MM.1S (cell line): ENCODE results near the gene DARS1.
"Not testable (repeated sequence)": the region's sequence is repeated elsewhere in the genome, so short reads cannot be mapped to it uniquely, and the experiment has no call there.

Experiments used
- DNase-seq: peaks from one replicate; pipeline ENCODE4 v3.0.0-alpha.2; 2015
- H2AFZ ChIP-seq: fragments of 300-600 bp; sonication (generic); 2 replicates; pipeline ENCODE4 v1.6.0; 2016; ENCODE audit warnings: antibody characterized with exemption, low read length
- H3F3A ChIP-seq: fragments of 300-600 bp; sonication (generic); 2 replicates; pipeline ENCODE4 v1.6.1; 2016; ENCODE audit warnings: mild to moderate bottlenecking, antibody characterized with exemption, low read length, moderate library complexity, mixed read lengths; ENCODE audit not compliant: insufficient read depth
- H3K27ac ChIP-seq: fragments of 300-600 bp; sonication (generic); 2 replicates; pipeline ENCODE4 v1.5.1; 2016; ENCODE audit warnings: mild to moderate bottlenecking, low read length
- H3K27me3 ChIP-seq: fragments of 300-600 bp; sonication (generic); replicated peaks from 2 replicates; pipeline ENCODE4 v1.6.0; 2016; ENCODE audit warnings: low read length; ENCODE audit not compliant: insufficient read depth
- H3K36me3 ChIP-seq: fragments of 300-600 bp; sonication (generic); replicated peaks from 2 replicates; pipeline ENCODE4 v1.6.1; 2016; ENCODE audit warnings: mild to moderate bottlenecking, low read length, mixed read lengths; ENCODE audit not compliant: insufficient read depth
- H3K4me1 ChIP-seq: fragments of 300-600 bp; sonication (generic); 2 replicates; pipeline ENCODE4 v1.6.1; 2016; ENCODE audit warnings: low read length, mixed read lengths
- H3K4me2 ChIP-seq: fragments of 300-600 bp; sonication (generic); 2 replicates; pipeline ENCODE4 v1.6.0; 2016; ENCODE audit warnings: low read depth, low read length
- H3K4me3 ChIP-seq: fragments of 300-600 bp; sonication (generic); 2 replicates; pipeline ENCODE4 v1.5.1; 2016; ENCODE audit warnings: low read length, mixed read lengths
- H3K79me2 ChIP-seq: fragments of 300-600 bp; sonication (generic); 2 replicates; pipeline ENCODE4 v1.6.1; 2016; ENCODE audit warnings: mixed run types, low read length, mixed read lengths
- H3K9ac ChIP-seq: fragments of 300-600 bp; sonication (generic); 2 replicates; pipeline ENCODE4 v1.6.1; 2016; ENCODE audit warnings: low read length, mixed read lengths
- H3K9me2 ChIP-seq: fragments of 300-600 bp; sonication (generic); replicated peaks from 2 replicates; pipeline ENCODE4 v1.6.1; 2016; ENCODE audit warnings: mild to moderate bottlenecking, low read length, mixed read lengths; ENCODE audit not compliant: insufficient read depth
- H3K9me3 ChIP-seq: fragments of 300-600 bp; sonication (generic); replicated peaks from 2 replicates; pipeline ENCODE4 v1.6.1; 2016; ENCODE audit warnings: mild to moderate bottlenecking, low read length, mixed read lengths; ENCODE audit not compliant: insufficient read depth
- H4K20me1 ChIP-seq: fragments of 300-600 bp; sonication (generic); 2 replicates; pipeline ENCODE4 v1.6.1; 2016; ENCODE audit warnings: mild to moderate bottlenecking, low read length, moderate library complexity, mixed read lengths; ENCODE audit not compliant: insufficient read depth
- CTCF ChIP-seq: fragments of 300-600 bp; sonication (generic); IDR thresholded peaks from 2 replicates; pipeline ENCODE4 v1.5.1; 2016; ENCODE audit warnings: antibody characterized with exemption, low read length, mixed read lengths
- EZH2 ChIP-seq: fragments of 300-600 bp; sonication (generic); optimal IDR thresholded peaks from 2 replicates; pipeline ENCODE3; 2017; ENCODE audit warnings: low read depth, mild to moderate bottlenecking, antibody characterized with exemption, low read length, mixed read lengths
- EZH2phosphoT487 ChIP-seq: fragments of 300-600 bp; sonication (generic); IDR thresholded peaks from 2 replicates; pipeline ENCODE4 v1.6.1; 2018; ENCODE audit warnings: antibody characterized with exemption, low read length

The DARS1 gene

GRCh38 chr2:135890835-135891234 is 94.6 kb downstream of the DARS1 start:
- Histone ChIP-seq H3K4me3 (no peak overlapping the region), H3K4me1 (peaks cover 12% of the 10 kb centered on the region), H3K27me3 (no peaks in the 10 kb centered on the region), H3F3A (no peaks in the 10 kb centered on the region), H2AFZ (no peak overlapping the region), H3K79me2 (no peaks in the 10 kb centered on the region), H3K9me2 (no peaks in the 10 kb centered on the region), H3K9ac (no peak overlapping the region), H3K27ac (no peak overlapping the region), H4K20me1 (no peaks in the 10 kb centered on the region), H3K9me3 (no peaks in the 10 kb centered on the region), H3K36me3 (no peaks in the 10 kb centered on the region), H3K4me2 (no peak overlapping the region)
- no peak for DNase-seq
- TF ChIP-seq EZH2phosphoT487 (no peak), EZH2 (no peak), CTCF (no peak)

- Histone ChIP-seq H3K9me2 (no peaks in the 10 kb centered on the region), H4K20me1 (no peaks in the 10 kb centered on the region)
- no peak for TF ChIP-seq CTCF
- TF ChIP-seq EZH2phosphoT487: no peak
- TF ChIP-seq EZH2: no peak
Measured at GRCh38 chr2:135890149-135890548, 95.3 kb downstream of the DARS1 start.

DNA sequence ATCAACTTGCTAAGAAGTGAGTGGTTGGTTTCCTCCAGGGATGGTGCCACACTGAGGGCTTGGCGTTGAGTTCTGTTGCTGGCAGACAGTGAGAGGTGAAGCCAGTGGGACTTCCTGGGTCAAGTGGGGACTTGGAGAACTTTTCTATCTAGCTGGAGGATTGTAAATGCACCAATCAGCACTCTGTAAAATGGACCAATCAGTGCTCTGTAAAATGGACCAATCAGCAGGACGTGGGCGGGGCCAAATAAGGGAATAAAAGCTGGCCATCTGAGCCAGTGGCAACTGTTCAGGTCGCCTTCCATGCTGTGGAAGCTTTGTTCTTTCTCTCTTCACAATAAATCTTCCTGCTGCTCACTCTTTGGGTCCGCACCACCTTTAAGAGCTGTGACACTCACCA is 96.8 kb downstream of the DARS1 start:
- not testable (repeated sequence) for H3K27me3 ChIP-seq, H3K4me1 ChIP-seq, H3F3A ChIP-seq, H3K4me2 ChIP-seq, H3K79me2 ChIP-seq, H3K9me3 ChIP-seq, H3K4me3 ChIP-seq, DNase-seq, H3K9ac ChIP-seq, H3K9me2 ChIP-seq, H2AFZ ChIP-seq, H3K36me3 ChIP-seq, H4K20me1 ChIP-seq, H3K27ac ChIP-seq

More at GRCh38 chr2:135890149-135890548, 95.3 kb downstream of the DARS1 start:
- Histone ChIP-seq H3K9ac (no peak overlapping the region), H3F3A (no peaks in the 10 kb centered on the region), H3K4me3 (no peak overlapping the region), H3K4me1 (peaks cover 12% of the 10 kb centered on the region), H2AFZ (no peak overlapping the region), H3K27ac (no peak overlapping the region), H3K4me2 (no peak overlapping the region), H3K27me3 (no peaks in the 10 kb centered on the region), H3K79me2 (no peaks in the 10 kb centered on the region), H3K36me3 (no peaks in the 10 kb centered on the region), H3K9me3 (no peaks in the 10 kb centered on the region)
- no peak for DNase-seq

DNA sequence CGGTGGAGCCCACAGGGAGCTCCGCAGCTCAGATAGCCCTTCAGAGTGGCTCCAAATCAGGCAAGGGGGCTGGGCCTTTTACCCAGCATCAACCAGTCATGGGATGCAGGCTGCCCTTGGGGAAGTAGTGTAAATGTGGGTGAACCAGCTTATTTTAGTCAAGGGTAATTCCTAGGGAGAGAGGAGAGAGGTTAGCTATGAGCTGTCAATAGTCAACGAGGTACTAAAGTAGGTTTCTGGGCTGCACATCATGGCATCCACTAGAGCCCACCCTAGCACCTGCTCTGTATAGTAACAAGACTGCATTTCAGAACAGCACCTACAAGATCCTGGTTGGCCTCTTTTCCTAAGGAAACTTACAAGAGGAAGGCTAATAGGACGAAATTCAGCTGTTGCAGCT is 99.7 kb downstream of the DARS1 start:
- Histone ChIP-seq H2AFZ (no peak overlapping the region), H3K27me3 (no peaks in the 10 kb centered on the region), H3K9me2 (no peaks in the 10 kb centered on the region), H3K79me2 (no peaks in the 10 kb centered on the region), H3K4me2 (no peak overlapping the region), H3K36me3 (no peaks in the 10 kb centered on the region), H3K4me1 (no peaks in the 10 kb centered on the region), H3F3A (no peaks in the 10 kb centered on the region), H3K9me3 (no peaks in the 10 kb centered on the region), H3K9ac (no peak overlapping the region), H3K27ac (no peak overlapping the region), H3K4me3 (no peak overlapping the region), H4K20me1 (no peaks in the 10 kb centered on the region)
- TF ChIP-seq EZH2phosphoT487 (no peak), EZH2 (no peak), CTCF (no peak)
- no peak for DNase-seq
